ENCODE results near the gene EPN3.

DNA sequence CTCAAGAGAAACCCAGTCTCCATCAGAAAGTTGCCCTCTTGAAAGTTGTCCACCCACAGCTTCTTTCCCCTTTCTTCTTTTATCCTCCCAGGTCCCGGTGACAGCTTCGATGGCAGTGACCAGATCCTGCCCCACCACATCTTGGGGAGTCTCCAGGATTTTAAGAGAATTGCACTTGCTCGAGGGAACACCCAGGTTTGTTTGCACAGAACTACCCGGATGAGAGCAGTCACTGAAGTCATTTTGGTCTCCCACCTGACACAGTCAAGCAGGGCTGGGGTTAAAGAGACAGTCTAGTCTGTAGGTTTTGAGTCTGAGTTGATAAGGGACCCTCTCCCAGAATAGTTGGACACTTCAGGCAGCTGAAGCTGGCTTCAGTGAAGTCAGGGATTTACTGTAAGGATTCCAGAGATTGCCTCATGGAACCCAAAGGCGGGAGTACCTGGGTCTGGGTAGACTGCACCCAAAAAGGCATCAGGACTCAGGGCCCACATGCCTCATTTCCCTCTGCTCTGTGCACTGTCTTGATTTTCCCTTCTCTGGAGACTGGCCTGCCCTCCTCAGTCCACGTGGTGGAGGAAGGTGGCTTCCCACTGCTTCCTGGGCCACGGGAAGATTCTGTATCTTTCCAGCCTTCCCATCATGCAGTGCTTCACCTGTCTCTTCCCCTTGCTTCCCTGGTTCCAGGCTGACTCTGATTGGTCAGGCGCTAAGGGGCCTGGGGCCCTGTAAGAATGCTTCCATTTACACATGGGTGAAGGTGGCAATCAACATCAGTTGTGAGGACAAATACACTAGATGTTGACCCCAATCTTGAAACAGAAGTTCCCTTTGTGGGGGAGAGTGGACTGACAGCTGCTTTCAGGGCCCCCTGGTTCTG lies 14.8 kb upstream of the EPN3 start:
- TF ChIP-seq, protein P1, sequence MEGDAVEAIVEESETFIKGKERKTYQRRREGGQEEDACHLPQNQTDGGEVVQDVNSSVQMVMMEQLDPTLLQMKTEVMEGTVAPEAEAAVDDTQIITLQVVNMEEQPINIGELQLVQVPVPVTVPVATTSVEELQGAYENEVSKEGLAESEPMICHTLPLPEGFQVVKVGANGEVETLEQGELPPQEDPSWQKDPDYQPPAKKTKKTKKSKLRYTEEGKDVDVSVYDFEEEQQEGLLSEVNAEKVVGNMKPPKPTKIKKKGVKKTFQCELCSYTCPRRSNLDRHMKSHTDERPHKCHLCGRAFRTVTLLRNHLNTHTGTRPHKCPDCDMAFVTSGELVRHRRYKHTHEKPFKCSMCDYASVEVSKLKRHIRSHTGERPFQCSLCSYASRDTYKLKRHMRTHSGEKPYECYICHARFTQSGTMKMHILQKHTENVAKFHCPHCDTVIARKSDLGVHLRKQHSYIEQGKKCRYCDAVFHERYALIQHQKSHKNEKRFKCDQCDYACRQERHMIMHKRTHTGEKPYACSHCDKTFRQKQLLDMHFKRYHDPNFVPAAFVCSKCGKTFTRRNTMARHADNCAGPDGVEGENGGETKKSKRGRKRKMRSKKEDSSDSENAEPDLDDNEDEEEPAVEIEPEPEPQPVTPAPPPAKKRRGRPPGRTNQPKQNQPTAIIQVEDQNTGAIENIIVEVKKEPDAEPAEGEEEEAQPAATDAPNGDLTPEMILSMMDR (IDR thresholded peaks at IDR 0.05), result no peak
- TF ChIP-seq POLR2AphosphoS5 (IDR thresholded peaks at IDR 0.05), result no peak

All from breast epithelium (tissue), 3 donors.